SK-N-SH treated with all-trans-retinoic acid at 6 μM for 48 hours (cell line): ENCODE results near the gene MNT.

Source experiments
- ATAC-seq: fragments of 200-7000 bp; cut with Tn5 transposase; 3 replicates; pipeline ENCODE4 v1.9.1; 2020; ENCODE audit warnings: mild to moderate bottlenecking, moderate library complexity
- ARNTL ChIP-seq: fragments of 450-650 bp; formaldehyde crosslinking; IDR thresholded peaks from 2 replicates; pipeline ENCODE4 v1.5.0; 2020; ENCODE audit warnings: low read depth, mild to moderate bottlenecking, moderate library complexity, borderline replicate concordance
- BACH2 ChIP-seq: fragments of 250-450 bp; sonication (Bioruptor Pico); IDR thresholded peaks from 2 replicates; pipeline ENCODE4 v1.9.0; 2021; ENCODE audit warnings: mild to moderate bottlenecking, borderline replicate concordance
- CREB5 ChIP-seq: fragments of 250-450 bp; sonication (Bioruptor Pico); IDR thresholded peaks from 2 replicates; pipeline ENCODE4 v1.5.1; 2020; ENCODE audit warnings: low read depth, mild to moderate bottlenecking, moderate library complexity
- CSDC2 ChIP-seq: fragments of 250-450 bp; sonication (Bioruptor Pico); IDR thresholded peaks from 2 replicates; pipeline ENCODE4 v1.5.0; 2020; ENCODE audit warnings: mild to moderate bottlenecking, moderate library complexity
- CSRNP3 ChIP-seq: fragments of 250-450 bp; sonication (Bioruptor Pico); IDR thresholded peaks from 2 replicates; pipeline ENCODE4 v1.5.1; 2021; ENCODE audit warnings: mild to moderate bottlenecking, moderate library complexity
- ESRRG ChIP-seq: fragments of 250-450 bp; sonication (Bioruptor Pico); IDR thresholded peaks from 2 replicates; pipeline ENCODE4 v1.6.1; 2021; ENCODE audit warnings: mild to moderate bottlenecking
- GLIS3 ChIP-seq: fragments of 250-450 bp; sonication (Bioruptor Pico); IDR thresholded peaks from 2 replicates; pipeline ENCODE4 v1.5.0; 2020; ENCODE audit warnings: mild to moderate bottlenecking, moderate library complexity
- ISL1 ChIP-seq: fragments of 250-450 bp; sonication (Bioruptor Pico); IDR thresholded peaks from 2 replicates; pipeline ENCODE4 v2.1.2; 2022; ENCODE audit warnings: mild to moderate bottlenecking, moderate library complexity
- PPARA ChIP-seq: fragments of 250-450 bp; sonication (Bioruptor Pico); IDR thresholded peaks from 2 replicates; pipeline ENCODE4 v1.5.0; 2020; ENCODE audit warnings: mild to moderate bottlenecking, borderline replicate concordance
- SNAI2 ChIP-seq: fragments of 250-450 bp; sonication (Bioruptor Pico); IDR thresholded peaks from 2 replicates; pipeline ENCODE4 v1.5.0; 2020; ENCODE audit warnings: mild to moderate bottlenecking, moderate library complexity
- TCF4 ChIP-seq: fragments of 250-450 bp; sonication (Bioruptor Pico); IDR thresholded peaks from 2 replicates; pipeline ENCODE4 v1.8.0; 2021; ENCODE audit warnings: mild to moderate bottlenecking, moderate library complexity, borderline replicate concordance
- TOX ChIP-seq: fragments of 250-450 bp; sonication (Bioruptor Pico); IDR thresholded peaks from 2 replicates; pipeline ENCODE4 v1.8.0; 2021; ENCODE audit warnings: mild to moderate bottlenecking, moderate library complexity, borderline replicate concordance
- TSHZ2 ChIP-seq: fragments of 250-450 bp; sonication (Bioruptor Pico); IDR thresholded peaks from 2 replicates; pipeline ENCODE4 v1.5.0; 2020; ENCODE audit warnings: mild to moderate bottlenecking, moderate library complexity
- ZC3H10 ChIP-seq: fragments of 250-450 bp; sonication (Bioruptor Pico); IDR thresholded peaks from 2 replicates; pipeline ENCODE4 v1.5.1; 2021; ENCODE audit warnings: mild to moderate bottlenecking, moderate library complexity
- ZFP3 ChIP-seq: fragments of 250-450 bp; sonication (Bioruptor Pico); IDR thresholded peaks from 2 replicates; pipeline ENCODE4 v1.5.0; 2020; ENCODE audit warnings: mild to moderate bottlenecking, moderate library complexity
- ZFP30 ChIP-seq: fragments of 450-650 bp; formaldehyde crosslinking; IDR thresholded peaks from 2 replicates; pipeline ENCODE4 v1.5.0; 2022; ENCODE audit warnings: mild to moderate bottlenecking, moderate library complexity
- ZNF565 ChIP-seq: fragments of 450-650 bp; formaldehyde crosslinking; conservative IDR thresholded peaks from 2 replicates; pipeline ENCODE4 v1.5.0; 2020; ENCODE audit warnings: low read depth, mild to moderate bottlenecking, moderate library complexity
- ZNF70 ChIP-seq: fragments of 450-650 bp; formaldehyde crosslinking; IDR thresholded peaks from 2 replicates; pipeline ENCODE4 v1.5.0; 2020; ENCODE audit warnings: mild to moderate bottlenecking, moderate library complexity
- ZNF8 ChIP-seq: fragments of 450-650 bp; formaldehyde crosslinking; IDR thresholded peaks from 2 replicates; pipeline ENCODE4 v1.5.0; 2020; ENCODE audit warnings: mild to moderate bottlenecking, moderate library complexity
- TF ChIP-seq, protein P1 (sequence below): fragments of 250-450 bp; sonication (Bioruptor Pico); IDR thresholded peaks from 2 replicates; pipeline ENCODE4 v1.8.0; 2021; ENCODE audit warnings: low read depth, mild to moderate bottlenecking, moderate library complexity, borderline replicate concordance
- TF ChIP-seq, protein P2 (sequence below): fragments of 250-450 bp; sonication (Bioruptor Pico); IDR thresholded peaks from 2 replicates; pipeline ENCODE4 v1.8.0; 2020; ENCODE audit warnings: mild to moderate bottlenecking, moderate library complexity, borderline replicate concordance

Gene MNT

DNA sequence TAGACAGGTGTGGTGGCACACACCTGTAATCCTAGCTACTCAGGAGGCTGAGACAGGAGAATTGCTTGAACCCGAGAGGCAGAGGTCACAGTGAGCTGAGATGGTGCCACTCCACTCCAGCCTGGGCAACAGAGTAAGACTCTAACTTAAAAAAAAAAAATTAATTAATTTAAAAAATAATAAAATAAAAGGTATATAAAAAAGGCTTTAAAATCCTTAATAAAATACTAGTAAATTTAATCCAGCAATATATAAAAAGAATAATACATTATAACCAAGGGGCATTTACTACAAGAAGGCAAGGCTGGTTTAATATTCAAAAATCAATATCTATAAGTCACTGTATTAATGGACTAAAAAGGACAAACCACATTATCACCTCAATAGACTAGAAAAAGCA, 44.8 kb upstream of the MNT start (continued):
- TF ChIP-seq ESRRG (CRISPR knock-in tag) (no peak), ARNTL (CRISPR knock-in tag) (no peak), CREB5 (CRISPR knock-in tag) (no peak), TOX (CRISPR knock-in tag) (no peak), ZNF8 (CRISPR knock-in tag) (no peak), ZNF565 (no peak), BACH2 (CRISPR knock-in tag) (no peak), SNAI2 (CRISPR knock-in tag) (no peak)

- TF ChIP-seq ZNF70 (CRISPR knock-in tag): no peak
- TF ChIP-seq ARNTL (CRISPR knock-in tag): no peak
- no peak for TF ChIP-seq CSDC2 (CRISPR knock-in tag)
- TF ChIP-seq ZC3H10 (CRISPR knock-in tag): no peak
- no peak for TF ChIP-seq ZFP3 (CRISPR knock-in tag)
- TF ChIP-seq CREB5 (CRISPR knock-in tag): no peak
- no peak for TF ChIP-seq GLIS3 (CRISPR knock-in tag)
- no peak for TF ChIP-seq TCF4
- no peak for TF ChIP-seq ISL1 (CRISPR knock-in tag)
- no peak for TF ChIP-seq TSHZ2 (CRISPR knock-in tag)
- TF ChIP-seq TOX (CRISPR knock-in tag): no peak
- TF ChIP-seq ZFP30 (CRISPR knock-in tag): no peak
- no peak for TF ChIP-seq ZNF8 (CRISPR knock-in tag)
- TF ChIP-seq, protein P1, sequence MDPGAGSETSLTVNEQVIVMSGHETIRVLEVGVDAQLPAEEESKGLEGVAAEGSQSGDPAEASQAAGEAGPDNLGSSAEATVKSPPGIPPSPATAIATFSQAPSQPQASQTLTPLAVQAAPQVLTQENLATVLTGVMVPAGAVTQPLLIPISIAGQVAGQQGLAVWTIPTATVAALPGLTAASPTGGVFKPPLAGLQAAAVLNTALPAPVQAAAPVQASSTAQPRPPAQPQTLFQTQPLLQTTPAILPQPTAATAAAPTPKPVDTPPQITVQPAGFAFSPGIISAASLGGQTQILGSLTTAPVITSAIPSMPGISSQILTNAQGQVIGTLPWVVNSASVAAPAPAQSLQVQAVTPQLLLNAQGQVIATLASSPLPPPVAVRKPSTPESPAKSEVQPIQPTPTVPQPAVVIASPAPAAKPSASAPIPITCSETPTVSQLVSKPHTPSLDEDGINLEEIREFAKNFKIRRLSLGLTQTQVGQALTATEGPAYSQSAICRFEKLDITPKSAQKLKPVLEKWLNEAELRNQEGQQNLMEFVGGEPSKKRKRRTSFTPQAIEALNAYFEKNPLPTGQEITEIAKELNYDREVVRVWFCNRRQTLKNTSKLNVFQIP (CRISPR knock-in tag): no peak
- ATAC-seq: no peak
Observed at GRCh38 chr17:2444382-2444781, 43.5 kb upstream of the MNT start.

DNA sequence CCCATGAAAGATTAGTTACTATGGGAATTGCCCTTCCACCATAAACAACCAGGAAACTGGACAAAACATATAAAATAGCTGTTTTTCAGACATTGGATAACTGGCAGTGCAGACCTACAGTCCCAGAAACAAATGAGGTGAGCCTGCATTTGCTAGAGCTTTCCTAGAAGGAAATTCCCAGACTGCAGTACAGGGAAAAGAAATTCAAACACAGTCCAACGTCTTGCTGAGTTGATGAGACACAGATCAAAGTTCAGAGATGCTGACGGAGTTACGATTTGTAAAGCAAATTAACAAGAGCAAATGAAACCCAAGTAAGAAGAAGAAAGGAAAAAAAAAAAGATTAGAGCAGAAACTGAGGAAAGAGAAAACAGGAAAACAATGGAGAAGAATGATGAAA, 41.3 kb upstream of the MNT start:
- no peak for ATAC-seq

GRCh38 chr17:2440930-2441329, 40.1 kb upstream of the MNT start:
- ATAC-seq: no peak
- no peak for TF ChIP-seq GLIS3 (CRISPR knock-in tag)
- TF ChIP-seq ARNTL (CRISPR knock-in tag): no peak
- TF ChIP-seq ZFP30 (CRISPR knock-in tag): no peak
- TF ChIP-seq ESRRG (CRISPR knock-in tag): no peak
- TF ChIP-seq PPARA: no peak
- TF ChIP-seq TOX (CRISPR knock-in tag): no peak
- TF ChIP-seq ISL1 (CRISPR knock-in tag): no peak
- no peak for TF ChIP-seq CSRNP3 (CRISPR knock-in tag)
- TF ChIP-seq ZNF70 (CRISPR knock-in tag): no peak
- TF ChIP-seq, protein P2, sequence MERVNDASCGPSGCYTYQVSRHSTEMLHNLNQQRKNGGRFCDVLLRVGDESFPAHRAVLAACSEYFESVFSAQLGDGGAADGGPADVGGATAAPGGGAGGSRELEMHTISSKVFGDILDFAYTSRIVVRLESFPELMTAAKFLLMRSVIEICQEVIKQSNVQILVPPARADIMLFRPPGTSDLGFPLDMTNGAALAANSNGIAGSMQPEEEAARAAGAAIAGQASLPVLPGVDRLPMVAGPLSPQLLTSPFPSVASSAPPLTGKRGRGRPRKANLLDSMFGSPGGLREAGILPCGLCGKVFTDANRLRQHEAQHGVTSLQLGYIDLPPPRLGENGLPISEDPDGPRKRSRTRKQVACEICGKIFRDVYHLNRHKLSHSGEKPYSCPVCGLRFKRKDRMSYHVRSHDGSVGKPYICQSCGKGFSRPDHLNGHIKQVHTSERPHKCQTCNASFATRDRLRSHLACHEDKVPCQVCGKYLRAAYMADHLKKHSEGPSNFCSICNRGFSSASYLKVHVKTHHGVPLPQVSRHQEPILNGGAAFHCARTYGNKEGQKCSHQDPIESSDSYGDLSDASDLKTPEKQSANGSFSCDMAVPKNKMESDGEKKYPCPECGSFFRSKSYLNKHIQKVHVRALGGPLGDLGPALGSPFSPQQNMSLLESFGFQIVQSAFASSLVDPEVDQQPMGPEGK (CRISPR knock-in tag): no peak

More for the DNA sequence above, 41.3 kb upstream of the MNT start:
- TF ChIP-seq BACH2 (CRISPR knock-in tag): no peak
- TF ChIP-seq CSDC2 (CRISPR knock-in tag): no peak
- TF ChIP-seq, protein P2 (CRISPR knock-in tag): no peak
- no peak for TF ChIP-seq ZFP30 (CRISPR knock-in tag)
